ENCODE measurements around the gene CATSPERE. TPM values are rescaled to one million over a fixed set of nuclear protein-coding genes. Genes with fewer than 3 reads are reported as not detected.

The CATSPERE gene
- total and polyA plus RNA-seq, 2 donors (not counting 3 experiments of a cell fraction or from before 2014, with no cell fraction given): 0.61 to 1.9 TPM

GRCh38 chr1:244454412-244454811 is 6.7 kb upstream of the CATSPERE start:
- intact Hi-C loops (cut with micrococcal nuclease) (loop anchor here (5.0 to 10.0 kb wide), 7 partner anchors 290 to 1110 kb away; partner anchors contain the start of gene COX20), dilution Hi-C loops (cut with MboI; ENCODE audit: extremely low pct_ligation_motif_present, low sequenced_read_pairs) (no loop called here)
- Histone ChIP-seq H3K4me2 (ENCODE audit: insufficient read depth, low read length) (no peak overlapping the region), H3K9me1 (replicated peaks; ENCODE audit: control insufficient read depth, extremely low read depth, insufficient read depth, low read length) (no peaks in the 10 kb centered on the region), H3K9me3 (replicated peaks; ENCODE audit: control insufficient read depth, insufficient read depth, low read length) (no peaks in the 10 kb centered on the region), H3K27me3 (ENCODE audit: control insufficient read depth in 2 of 2, insufficient read depth in 2 of 2, low read length in 2 of 2) (no peaks in the 10 kb centered on the region), H4K20me1 (replicated peaks; ENCODE audit: control insufficient read depth, extremely low read depth, insufficient read depth, low read length) (no peaks in the 10 kb centered on the region), H3K36me3 (ENCODE audit: control insufficient read depth in 2 of 2, extremely low read depth in 1 of 2, insufficient read depth in 2 of 2, low read length in 2 of 2) (no peaks in the 10 kb centered on the region), H2AFZ (ENCODE audit: low read depth, low read length) (no peak overlapping the region), H3K9ac (replicated peaks; ENCODE audit: extremely low read depth, insufficient read depth, low read length) (no peak overlapping the region), H3K4me1 (ENCODE audit: control insufficient read depth, extremely low read depth, insufficient read depth, low read length) (peaks cover 16% of the 10 kb centered on the region), H3K4me3 (replicated peaks in 1 of 3; ENCODE audit: insufficient read depth in 1 of 3, low read depth in 1 of 3, low read length in 3 of 3) (no peak overlapping the region), H3K27ac (ENCODE audit: insufficient read depth, low read depth, low read length) (no peak overlapping the region), H3K79me2 (ENCODE audit: control insufficient read depth, insufficient read depth, low read length) (peaks cover 22% of the 10 kb centered on the region)
- ChIA-PET CTCF (no interaction called here), POLR2A (no interaction called here)
- no peak for DNase-seq (ENCODE audit: low read depth, low spot score)
- BruUV-seq (replicated peaks): no TSS peak
- TF ChIP-seq CTCF (IDR thresholded peaks at IDR 0.05; ENCODE audit: extremely low read depth in 1 of 2, insufficient read depth in 1 of 2, low read depth in 1 of 2, low read length in 2 of 2) (no peak), MYC (IDR thresholded peaks at IDR 0.05; ENCODE audit: low read depth, low read length) (no peak), POLR2A (IDR thresholded peaks at IDR 0.05; ENCODE audit: low read depth, low read length) (no peak), FOS (IDR thresholded peaks at IDR 0.05; ENCODE audit: borderline replicate concordance, insufficient read depth, low read length) (no peak), EZH2 (IDR thresholded peaks at IDR 0.05; ENCODE audit: borderline replicate concordance, low read depth, low read length, severe bottlenecking) (no peak), GATA2 (IDR thresholded peaks at IDR 0.05; ENCODE audit: insufficient read depth, insufficient read length, low read depth, low read length) (no peak), MAX (IDR thresholded peaks at IDR 0.05; ENCODE audit: insufficient read depth, insufficient read length) (no peak)
- FAIRE-seq: no peak

Data from endothelial cell of umbilical vein (primary cell).